Activated CD8-positive, alpha-beta memory T cell treated with anti-CD3 and anti-CD28 coated beads, Interleukin-2, amount 50 U/mL, for 1 hour (primary cell): ENCODE measurements around the gene CACNG8.
"Not testable (repeated sequence)": the region's sequence is repeated elsewhere in the genome, so short reads cannot be mapped to it uniquely, and the experiment has no call there.

Source experiments
- DNase-seq: peaks from one replicate; pipeline ENCODE4 v3.0.0-alpha.2; 2020; ENCODE audit errors: extremely low read depth

The CACNG8 gene

GRCh38 chr19:53962887-53963431 lies at the start of gene CACNG8:
CACNG8 (plus strand) TSS chr19:53962937.
- DNase-seq = no peak

GRCh38 chr19:53915000-53915399 lies 47.7 kb upstream of the CACNG8 start:
- DNase-seq = no peak

- DNase-seq = no peak
These were observed 46.7 kb upstream of the CACNG8 start for GRCh38 chr19:53916004-53916403.

- no peak for DNase-seq
These were observed 45.4 kb upstream of the CACNG8 start for GRCh38 chr19:53917356-53917755.

DNA sequence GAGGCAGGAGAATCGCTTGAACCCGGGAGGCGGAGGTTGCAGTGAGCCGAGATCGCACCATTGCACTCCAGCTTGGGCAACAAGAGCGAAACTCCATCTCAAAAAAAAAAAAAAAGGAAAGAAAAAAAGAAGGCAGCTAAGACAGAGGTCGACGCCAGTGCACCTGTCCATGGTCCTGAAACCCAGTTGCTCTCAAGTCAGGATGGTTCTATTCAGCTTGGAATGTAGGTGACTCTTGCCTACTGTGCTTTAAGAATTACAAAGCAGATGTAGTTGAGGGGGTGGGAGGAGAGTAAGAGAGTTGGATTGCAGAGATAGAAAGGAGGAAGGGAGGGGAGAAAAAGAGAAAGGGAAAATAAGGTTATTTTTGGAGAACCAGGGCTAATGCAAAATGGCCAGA lies 35.0 kb upstream of the CACNG8 start:
- DNase-seq = no peak

DNA sequence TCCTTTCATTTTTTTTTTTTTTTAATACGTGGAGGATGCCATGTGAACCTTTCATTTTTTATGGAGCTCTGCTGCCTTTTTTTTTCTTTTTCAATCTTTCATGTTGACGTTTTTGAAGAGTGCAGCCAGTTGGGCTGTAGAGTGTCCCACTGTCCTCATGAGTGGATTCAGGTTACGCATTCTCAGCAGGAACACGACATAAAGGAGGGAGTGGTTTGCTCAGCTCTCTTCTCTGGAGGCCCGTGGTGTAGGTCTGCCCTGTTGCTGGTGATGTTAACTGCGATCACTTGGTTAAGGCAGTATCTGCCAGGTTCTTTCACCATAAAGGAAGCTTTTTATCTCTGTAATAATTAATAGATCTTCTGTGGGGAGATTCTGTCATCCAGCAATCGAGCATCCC lies 26.7 kb upstream of the CACNG8 start:
- DNase-seq = no peak

DNA sequence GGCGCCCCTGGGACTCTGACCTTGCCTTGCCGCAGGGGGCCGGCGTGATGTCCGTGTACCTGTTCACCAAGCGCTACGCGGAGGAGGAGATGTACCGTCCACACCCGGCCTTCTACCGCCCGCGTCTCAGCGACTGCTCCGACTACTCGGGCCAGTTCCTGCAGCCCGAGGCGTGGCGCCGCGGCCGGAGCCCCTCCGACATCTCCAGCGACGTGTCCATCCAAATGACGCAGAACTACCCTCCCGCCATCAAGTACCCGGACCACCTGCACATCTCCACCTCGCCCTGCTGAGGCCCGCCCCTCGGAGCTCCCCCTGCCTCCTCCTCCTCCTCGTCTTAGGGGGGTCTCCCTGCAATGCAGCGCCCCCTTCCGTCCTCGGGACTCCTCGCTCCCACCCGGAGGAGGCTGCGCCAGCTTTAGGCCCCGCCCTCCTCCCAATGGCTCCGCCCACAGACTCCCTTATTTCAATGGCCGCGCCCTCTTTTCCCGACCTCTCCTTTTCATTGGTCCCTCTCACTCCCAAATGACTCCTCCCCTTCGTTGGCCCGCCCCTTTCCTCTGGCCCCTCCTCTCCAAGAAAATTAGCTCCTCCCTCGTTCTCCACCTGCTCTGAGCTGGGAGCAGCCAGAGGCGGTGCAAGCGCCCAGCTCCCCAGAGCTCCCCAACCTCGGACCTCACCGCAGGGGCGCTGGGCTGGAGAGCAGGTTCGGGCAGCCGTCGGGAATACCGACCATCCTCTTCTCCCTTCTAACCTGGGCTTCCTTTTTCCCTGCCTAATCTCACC lies 20.5 kb upstream of the CACNG8 start:
- no peak for DNase-seq

DNA sequence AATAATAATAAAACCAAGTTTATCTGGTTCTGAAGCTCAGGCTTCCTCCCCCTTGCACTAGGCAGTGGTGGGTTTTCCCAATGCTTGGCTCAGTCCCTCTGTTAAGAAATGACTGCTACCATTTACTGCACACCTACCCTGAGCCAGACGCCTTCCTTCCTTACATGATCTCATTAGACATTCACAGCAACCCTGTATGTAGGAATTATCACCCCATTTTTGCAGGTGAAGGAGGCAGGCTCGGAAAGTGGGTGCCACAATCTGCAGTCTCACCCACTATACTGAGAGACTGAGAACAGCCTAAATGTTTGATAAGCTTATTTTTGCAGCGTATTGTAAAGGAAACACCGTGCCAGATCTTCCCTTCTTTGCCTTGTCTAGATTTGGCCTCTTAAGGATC lies 18.3 kb upstream of the CACNG8 start:
- no peak for DNase-seq

DNA sequence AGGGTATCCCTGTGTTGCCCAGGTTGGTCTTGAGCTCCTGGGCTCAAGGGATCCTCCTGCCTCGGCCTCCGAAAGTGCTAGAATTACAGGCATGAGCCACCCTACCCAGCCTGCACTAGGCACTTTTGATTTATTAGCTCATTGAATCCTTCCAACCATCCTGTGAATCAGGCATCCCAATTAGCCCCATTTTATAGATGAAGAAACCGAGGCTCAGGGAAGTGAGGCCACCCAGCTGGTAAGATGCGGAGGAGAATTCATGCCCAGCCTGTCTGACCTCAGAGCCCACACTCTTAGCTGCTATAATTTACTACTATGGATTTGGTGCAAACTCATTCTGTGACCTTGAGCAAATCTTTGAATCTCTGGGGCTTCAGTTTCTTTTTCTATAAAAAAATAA lies 17.8 kb upstream of the CACNG8 start:
- no peak for DNase-seq

DNA sequence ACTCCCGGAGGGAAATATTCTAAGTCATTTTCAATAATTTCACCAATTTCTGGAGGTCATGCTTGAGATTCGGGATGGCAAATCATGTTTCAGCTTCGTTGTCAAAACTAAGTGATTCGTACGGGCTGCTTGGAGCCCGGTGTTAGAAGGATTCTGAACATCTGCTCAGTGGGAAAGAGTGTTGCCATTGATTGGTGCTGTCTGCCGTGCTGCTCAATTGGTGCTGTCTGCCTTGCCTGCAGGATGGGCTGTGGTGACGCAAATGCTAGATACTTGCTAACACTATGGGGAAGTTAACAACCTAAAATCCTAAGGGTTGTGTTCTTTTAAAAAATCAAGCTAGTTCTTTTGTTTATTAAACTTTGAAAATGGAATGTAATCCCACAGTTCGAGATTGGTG lies 17.3 kb upstream of the CACNG8 start:
- DNase-seq = no peak

- no peak for DNase-seq
These were observed 16.7 kb upstream of the CACNG8 start for GRCh38 chr19:53945998-53946397.

GRCh38 chr19:53947624-53948023 lies 15.1 kb upstream of the CACNG8 start:
- no peak for DNase-seq

- not testable (repeated sequence) for DNase-seq
These were observed 14.1 kb upstream of the CACNG8 start for GRCh38 chr19:53948611-53949010.

DNA sequence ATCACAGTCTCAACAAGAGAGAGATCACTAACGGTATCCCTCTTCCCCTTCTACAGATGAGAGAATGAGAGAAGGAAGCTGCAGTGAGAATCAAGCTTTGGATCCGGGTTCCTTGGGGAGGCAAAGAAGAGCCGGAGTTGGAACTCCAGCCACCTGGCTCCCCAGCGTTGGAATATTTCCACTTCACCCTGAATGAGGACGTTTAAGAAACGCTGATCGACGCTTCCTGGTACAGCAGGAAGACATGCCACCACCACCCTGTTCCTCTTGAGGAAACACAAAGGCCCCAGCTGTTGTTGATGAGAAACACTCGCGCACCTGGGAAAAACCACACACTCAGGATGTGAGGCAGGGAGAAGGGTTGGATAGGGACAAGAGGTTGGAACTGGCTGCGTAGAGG lies 11.3 kb upstream of the CACNG8 start:
- DNase-seq = no peak

DNA sequence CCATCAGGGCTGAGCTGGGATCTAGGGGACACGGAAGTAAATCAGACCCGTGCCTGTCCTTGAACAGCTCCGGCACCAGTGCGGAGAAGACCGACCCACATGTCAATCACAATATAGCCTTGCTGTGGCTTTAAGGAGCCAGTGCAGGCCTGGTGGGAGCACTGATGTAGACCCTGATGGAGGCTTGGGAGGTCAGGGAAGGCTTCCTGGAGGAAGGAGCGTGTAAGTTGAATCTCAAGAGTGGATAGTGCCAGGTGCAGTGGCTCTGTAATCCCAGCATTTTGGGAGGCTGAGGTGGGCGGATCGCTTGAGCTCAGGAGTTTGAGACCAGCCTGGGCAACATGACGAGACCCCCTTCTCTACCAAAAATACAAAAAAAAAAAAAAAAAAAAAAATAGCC lies 10.8 kb upstream of the CACNG8 start:
- no peak for DNase-seq

DNA sequence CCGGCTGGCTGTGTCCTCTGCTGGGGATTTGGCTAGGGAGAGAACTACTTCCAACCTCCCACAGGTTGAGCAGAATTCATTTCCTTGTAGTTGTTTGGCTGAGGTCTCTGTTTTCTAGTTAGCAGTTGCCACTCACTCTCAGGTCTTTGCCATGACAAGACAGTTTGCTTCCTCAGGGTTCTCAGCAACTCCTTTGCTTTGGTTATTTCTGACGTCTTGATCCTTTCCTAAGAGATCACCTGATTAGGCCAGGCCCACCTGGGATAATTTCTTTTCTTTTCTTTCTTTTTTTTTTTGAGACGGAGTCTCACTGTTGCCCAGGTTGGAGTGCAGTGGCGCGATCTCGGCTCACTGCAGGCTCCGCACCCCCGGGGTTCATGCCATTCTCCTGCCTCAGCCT lies 9.4 kb upstream of the CACNG8 start:
- DNase-seq = no peak

GRCh38 chr19:53957448-53958167 lies 5.1 kb upstream of the CACNG8 start:
- DNase-seq = no peak

- no peak for DNase-seq
These were observed 4.6 kb upstream of the CACNG8 start for GRCh38 chr19:53958168-53958571.

DNA sequence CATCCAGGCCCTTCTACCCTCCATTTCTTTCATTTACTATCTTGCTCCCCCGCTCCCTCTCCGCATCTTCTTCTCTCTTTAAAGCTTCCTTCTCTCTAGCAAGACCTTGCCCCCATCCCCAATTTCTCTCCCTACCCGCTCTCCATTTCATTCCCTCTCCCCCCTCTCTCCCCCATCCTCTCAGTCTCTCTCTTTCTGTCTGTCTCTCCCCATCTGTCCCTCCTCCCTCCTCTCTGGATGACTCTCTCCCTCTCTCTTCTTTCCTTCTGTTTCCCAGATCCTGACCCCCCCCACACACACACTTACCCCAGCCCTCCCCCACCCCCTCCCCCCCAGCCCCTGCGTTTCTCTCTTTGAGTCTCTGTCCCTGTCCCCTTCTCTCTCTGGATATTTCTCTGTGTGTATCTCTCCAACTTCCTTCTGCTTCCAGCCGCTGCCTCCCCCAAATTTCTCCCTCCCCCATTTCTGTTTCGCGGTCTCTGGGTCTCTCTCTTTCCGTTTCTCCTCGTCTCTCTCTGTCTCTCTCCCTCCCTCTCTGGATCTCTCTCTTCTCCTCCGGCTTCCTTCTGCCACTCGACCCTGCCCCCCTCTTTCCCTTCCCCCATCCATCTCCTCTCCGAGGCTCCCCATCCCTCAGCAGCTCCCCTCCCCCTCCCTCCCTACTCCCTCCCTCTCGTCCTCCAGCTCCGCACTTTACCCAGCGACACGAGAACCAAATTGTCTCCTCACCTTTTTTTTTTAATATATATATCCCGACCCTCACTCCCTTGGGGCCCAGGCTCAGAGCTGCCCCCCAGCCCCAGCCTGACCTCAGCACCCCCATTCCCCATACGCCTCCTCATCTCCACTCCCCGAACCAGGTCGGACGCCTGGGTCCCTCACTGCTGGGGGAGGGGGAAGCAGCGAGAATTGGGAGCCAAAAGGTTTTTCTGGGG lies 3.6 kb upstream of the CACNG8 start:
- DNase-seq = no peak

- no peak for DNase-seq
These were observed 2.5 kb upstream of the CACNG8 start for GRCh38 chr19:53960187-53960586.

DNA sequence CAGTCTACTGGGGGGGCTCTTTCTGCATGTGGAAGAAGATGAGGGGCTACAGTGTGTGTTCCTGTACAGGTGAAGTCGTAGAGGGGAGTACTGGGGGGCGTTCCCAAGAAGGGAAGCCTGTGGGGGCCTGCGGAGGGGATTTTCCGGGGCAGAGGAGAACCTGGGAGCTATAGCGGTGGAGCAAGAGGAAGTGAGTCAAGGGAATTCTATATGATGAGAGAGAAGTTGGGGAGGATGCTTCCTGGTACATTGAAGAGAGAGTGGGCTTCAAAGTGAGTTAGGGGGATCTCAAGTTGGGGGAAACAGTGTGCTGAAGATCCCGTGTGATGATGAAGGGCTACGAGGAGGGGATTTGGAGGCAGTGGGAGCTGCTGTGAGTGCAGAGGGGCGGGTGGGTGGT lies 1.9 kb upstream of the CACNG8 start:
- DNase-seq = no peak
